HS-27A (cell line): ENCODE measurements around the gene ATP2A2.
"Not testable (repeated sequence)": the region's sequence is repeated elsewhere in the genome, so short reads cannot be mapped to it uniquely, and the experiment has no call there.

Experiments
- DNase-seq: peaks from one replicate; pipeline ENCODE4 v3.0.0-alpha.2; 2012; ENCODE audit warnings: low read depth, missing footprints

Gene ATP2A2

DNA sequence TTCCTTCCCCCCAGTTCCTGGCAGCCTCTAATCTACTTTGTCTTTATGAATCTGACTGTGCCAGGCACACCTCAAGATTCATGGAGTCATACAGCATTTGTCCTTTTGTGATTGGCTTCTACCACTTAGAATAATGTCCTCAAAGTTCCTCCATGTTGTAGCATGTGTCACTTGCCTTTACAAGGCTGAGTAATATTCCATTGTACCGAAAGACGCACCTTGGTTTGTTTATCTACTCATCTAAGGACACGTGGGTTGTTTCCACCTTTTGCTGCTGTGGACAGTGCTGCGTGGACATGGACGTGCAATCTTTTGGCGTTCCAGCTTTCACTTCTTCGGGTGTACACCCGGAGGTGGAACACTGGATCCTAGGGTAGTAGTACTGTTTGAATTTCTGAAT is 88.9 kb downstream of the ATP2A2 start:
- DNase-seq: no peak

DNA sequence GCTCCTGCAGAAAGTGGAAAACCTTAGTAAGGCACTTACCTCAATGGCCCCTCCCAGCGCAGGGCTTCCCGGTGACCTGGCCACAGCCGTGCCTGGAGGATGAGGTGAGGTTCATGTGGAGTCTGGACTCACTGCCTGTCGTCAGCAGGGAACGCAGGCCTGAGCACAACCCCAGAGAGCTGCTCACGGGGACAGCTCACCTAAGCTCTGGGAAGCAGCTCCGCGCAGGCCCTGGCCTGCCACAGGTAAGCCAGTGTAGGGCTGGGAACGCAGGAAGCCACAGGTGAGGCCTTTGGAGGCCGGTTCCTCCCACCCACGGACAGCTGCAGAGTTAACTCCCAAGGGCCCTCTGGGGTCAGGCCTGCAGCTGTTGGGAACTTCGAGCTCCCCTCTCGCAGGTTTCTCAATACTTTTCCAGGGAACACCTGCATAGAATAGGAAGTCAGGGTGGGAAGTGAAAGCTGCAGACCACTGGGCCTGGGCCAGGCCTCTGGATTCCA is 89.7 kb downstream of the ATP2A2 start:
- no peak for DNase-seq

DNA sequence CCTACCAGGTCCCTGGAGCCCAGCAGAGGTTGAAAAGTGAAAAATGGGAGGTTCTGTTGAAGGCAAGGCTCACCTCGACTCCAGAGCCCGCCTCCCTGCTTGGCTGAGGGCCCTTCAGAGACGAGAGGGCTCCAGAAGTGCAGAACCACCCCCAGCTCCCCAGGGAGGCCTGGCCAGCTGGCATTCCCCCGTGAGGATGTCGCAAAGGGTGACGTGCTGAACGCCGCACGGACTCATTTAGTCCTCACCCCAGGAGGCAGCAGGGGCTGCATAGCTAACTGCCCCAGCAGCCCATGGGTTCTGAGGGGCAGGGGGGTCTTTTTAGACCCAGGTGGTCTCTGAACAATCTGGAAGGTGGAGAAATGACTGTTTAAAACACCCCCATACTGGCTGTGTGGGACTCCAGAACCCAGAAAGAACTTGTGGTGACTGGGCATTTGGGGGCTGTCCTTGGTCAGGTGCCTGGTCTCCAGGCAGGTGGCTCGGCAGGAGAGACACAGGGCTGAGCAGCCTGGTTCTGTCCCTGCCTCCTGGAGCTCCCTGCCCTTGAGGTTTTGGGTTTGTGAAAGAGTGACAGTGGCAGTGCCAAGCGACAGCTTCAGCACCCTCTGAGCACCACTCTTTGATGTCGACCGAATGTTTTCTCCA is 90.5 kb downstream of the ATP2A2 start:
- DNase-seq: no peak

DNA sequence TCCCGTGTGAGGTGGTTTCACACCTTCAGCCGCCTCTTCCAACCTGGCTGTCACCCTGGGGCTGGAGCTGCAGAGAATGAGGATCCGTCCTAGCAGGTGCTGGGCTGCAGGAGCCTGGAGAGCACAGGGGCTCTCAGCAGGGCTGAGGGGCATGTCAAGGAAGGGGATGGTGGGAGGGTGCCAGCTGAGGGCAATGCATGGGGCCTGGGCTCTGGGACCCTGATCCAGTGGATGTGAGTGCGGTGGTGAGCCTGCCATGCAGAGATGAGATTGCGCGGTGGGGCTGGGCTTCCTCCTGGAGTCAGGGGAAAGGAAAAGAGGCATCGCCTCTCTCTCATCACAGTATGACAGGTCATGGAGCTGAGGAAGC is 91.0 kb downstream of the ATP2A2 start:
- no peak for DNase-seq

DNA sequence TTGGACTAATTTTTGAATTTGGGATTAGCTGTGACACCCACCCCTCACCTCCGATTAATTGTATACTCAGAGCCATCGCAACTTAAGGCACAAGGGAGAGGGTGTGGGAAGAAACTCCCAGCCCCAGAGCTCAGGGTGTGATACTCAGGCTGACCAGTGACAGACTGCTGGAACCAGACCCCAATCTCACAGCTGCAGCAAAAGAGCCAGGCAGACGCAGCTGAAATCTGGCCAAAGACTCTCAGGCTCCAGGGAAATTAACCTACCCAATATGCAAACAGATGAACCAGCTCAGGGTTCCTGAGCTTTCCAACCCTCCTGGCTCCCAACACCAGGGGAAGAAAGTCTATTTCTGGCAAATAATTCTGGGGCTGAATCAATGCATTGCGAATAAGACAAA is 92.0 kb downstream of the ATP2A2 start:
- DNase-seq: no peak

DNA sequence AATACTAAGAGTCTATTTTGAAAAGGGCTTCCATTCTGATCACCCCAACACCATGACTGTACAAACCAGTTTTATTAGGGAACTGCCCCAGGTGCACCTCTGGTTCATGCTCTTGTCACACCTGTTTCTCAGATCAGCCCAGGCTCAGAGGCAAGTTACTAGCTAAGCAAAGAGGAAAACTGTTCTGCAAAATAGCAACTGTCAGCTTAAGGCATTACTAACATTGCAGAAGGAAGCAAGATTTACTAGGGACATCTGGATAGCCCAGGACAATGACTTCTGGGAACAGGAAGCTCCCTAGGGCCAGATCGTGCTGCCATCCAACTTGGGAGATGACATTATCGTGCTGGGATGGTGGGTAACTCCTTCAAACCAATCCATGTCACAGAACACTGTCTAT is 92.4 kb downstream of the ATP2A2 start:
- no peak for DNase-seq

DNA sequence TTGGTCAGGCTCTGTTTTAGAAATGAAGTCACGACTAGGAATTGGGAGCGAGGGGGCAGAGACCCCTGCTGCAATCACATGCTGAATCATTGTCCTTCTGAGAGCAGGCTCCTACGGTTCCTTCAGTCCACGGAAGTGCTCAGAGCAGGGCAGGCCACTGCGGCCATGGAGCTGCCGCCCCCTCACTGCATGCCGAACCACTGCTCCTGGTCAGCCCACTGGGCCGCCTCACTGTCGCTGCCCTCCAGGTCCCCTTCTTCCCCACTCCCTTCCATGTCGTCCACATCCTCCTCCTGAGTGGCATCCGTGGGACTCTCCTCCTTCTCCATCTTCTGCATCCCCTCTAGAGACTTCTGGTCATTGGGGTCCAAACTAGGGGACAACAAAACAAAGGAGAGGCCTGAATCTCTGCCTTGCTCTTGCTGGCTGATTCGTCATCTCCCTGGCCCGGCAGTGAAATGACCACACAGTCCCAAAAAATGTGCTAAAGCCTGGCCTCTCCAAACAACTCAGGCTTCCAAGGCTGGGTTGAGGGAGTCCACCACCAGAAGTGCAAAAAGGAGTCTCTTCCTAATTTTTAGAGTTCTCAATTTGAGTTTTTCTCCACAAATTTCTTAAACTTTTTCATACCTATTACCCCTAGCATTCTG is 93.0 kb downstream of the ATP2A2 start:
- no peak for DNase-seq

DNA sequence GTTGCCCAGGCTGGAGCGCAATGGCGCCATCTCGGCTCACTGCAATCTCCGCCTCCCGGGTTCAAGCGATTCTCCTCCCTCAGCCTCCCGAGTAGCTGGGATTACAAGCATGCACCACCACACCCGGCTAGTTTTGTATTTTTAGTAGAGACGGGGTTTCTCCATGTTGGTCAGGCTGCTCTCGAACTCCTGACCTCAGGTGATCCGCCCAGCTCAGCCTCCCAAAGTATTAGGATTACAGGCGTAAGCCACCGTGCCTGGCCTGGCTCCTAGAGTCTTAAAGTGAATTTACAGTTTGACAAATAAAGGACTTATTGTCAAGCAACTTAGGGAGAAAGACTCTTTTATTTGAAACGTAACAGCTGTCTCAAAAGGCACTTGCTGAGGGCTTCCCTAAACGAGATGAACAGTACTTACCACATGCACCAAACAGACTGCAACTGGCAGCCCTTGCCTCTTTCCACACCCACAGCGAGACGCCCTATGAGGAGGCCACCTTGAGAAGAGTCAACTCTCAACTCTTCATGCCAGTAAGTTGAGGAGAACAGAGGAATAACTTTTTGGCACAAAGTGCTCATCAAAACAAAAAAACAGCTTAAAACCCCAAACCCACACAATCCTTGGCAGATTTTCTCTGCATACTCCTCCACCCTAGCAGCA is 97.2 kb downstream of the ATP2A2 start:
- not testable (repeated sequence) for DNase-seq

DNA sequence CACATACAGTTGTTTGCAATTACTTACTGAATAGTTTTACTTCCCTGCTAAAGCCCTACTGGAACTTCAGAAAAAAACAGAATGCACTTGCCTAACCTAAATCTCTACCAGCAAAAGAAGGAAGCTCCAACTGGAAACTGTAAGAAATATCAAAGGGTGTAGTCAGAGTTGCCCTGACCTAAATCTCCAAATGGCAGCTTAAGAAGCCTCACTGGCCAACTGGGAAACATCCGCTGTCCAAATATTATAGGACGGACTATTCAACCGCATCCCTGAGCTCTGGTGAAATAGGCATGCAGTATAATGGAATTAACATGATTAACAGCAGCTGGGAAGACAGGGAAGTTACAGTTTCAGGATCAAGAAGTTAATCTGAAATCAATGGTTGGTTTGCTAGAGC is 98.2 kb downstream of the ATP2A2 start:
- no peak for DNase-seq

DNA sequence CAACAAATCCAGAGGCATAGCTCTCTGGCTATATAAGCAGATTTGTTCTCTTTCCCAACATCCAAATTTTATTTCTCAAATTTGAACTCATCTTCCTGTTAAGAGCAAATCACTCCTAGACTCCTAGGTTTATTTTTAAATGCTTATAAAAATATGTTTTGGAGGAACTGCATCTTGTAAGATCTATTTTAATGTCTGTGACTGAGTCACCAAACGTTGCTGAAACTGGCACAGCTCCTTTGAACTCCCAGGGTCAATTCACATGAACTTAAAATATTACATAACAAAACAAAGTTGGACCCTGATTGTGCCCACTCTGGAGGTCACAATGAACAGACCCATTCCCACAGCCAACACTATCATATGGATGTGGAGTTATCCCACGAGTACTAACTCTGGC is 98.6 kb downstream of the ATP2A2 start:
- no peak for DNase-seq

DNA sequence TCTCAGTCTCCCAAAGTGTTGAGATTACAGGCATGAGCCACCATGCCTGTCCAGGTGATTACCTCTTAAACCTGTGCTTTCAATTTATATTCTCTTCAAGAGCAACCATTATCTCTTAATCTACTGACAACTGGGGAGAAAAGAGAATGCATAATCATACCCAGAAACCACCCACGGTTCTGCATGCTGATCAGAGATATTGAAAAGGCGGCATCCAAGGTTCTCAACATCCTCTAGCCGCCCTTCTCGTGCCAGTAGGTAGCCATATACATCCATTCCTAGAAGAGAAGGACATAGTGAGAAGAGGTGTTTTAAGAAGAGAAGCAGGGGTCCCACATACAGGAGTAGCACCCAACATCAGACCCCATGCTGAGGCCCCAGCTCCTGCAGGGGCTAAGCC is 101.6 kb downstream of the ATP2A2 start:
- no peak for DNase-seq
